ENCODE results near the gene CA6.
"Not testable (repeated sequence)": the region's sequence is repeated elsewhere in the genome, so short reads cannot be mapped to it uniquely, and the experiment has no call there.

Gene CA6

DNA sequence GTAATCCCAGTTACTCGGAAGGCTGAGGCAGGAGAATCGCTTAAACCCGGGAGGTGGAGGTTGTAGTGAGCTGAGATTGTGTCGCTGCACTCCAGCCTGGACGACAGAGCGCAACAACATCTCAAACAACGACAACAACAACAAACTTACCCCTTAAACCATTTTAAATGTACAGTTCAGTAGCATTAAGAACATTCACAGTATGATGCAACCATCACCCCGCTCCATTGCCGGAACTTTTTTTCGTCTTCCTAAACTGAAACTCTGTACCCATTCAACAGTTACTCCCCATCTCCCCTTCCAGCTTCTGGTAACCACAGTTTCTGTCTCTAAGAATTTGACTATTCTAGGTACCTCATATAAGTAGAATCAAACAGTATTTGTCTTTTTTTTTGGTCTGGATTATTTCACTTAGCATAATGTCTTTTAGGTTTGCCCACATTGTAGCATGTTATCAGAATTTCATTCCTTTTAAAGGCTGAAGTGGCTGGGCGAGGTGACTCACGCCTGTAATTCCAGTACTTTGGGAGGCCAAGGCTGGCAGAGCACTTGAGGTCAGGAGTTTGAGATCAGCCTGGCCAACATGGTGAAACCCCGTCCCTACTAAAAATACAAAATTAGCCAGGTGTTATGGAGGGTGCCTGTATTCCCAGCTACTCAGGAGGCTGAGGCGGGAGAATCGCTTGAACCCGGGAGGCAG is 19.6 kb downstream of the CA6 start:
- TF ChIP-seq ZFX (IDR thresholded peaks at IDR 0.05) = no peak
- TF ChIP-seq, protein P1, sequence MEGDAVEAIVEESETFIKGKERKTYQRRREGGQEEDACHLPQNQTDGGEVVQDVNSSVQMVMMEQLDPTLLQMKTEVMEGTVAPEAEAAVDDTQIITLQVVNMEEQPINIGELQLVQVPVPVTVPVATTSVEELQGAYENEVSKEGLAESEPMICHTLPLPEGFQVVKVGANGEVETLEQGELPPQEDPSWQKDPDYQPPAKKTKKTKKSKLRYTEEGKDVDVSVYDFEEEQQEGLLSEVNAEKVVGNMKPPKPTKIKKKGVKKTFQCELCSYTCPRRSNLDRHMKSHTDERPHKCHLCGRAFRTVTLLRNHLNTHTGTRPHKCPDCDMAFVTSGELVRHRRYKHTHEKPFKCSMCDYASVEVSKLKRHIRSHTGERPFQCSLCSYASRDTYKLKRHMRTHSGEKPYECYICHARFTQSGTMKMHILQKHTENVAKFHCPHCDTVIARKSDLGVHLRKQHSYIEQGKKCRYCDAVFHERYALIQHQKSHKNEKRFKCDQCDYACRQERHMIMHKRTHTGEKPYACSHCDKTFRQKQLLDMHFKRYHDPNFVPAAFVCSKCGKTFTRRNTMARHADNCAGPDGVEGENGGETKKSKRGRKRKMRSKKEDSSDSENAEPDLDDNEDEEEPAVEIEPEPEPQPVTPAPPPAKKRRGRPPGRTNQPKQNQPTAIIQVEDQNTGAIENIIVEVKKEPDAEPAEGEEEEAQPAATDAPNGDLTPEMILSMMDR (conservative IDR thresholded peaks at IDR 0.05) = no peak
- H3K27ac ChIP-seq = no peak overlapping the region

GRCh38 chr1:8966606-8967005 is 20.9 kb downstream of the CA6 start:
- H3K27ac ChIP-seq = no peak overlapping the region
- TF ChIP-seq, protein P1 (conservative IDR thresholded peaks at IDR 0.05) = no peak
- TF ChIP-seq ZFX (IDR thresholded peaks at IDR 0.05) = no peak

- not testable (repeated sequence) for H3K27ac ChIP-seq
Observed at GRCh38 chr1:8968902-8969301, 23.2 kb downstream of the CA6 start.

DNA sequence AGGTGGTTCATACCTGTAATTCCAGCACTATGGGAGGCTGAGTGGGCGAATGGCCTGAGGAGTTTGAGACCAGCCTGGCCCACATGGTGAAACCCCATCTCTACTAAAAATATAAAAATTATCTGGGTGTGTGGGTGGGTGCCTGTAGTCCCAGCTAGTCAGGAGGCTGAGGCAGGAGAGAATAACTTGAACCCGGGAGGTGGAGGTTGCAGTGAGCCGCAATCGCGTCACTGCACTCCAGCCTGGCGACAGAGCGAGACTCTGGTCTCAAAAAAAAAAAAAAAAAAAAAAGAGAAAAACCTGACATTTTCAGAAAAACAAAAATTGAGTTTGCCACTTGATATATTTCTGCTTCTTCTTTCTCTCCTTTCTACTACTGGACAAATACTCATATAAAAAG is 24.3 kb downstream of the CA6 start:
- TF ChIP-seq, protein P1 (conservative IDR thresholded peaks at IDR 0.05) = no peak
- TF ChIP-seq ZFX (IDR thresholded peaks at IDR 0.05) = no peak

DNA sequence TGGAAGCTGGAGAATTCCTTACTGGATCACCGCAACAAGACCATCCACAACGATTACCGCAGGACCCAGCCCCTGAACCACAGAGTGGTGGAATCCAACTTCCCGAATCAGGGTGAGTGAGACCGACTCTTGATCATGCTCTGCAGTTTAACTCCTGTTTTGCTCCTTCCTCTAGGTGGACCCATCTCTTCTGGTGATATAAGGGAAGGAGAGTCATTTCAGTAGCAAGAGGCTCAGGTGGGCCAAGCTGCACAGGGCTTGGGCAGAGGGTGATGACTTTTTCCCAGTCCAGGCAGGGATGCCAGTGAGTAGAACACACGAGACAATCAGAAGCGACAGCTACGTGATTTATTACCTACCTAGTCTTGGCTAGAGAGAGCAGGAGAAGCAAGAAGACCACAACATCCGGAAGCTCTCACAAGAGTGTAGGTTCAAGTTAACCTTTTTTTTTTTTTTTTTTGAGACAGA is 25.2 kb downstream of the CA6 start:
- no peak for TF ChIP-seq ZFX (IDR thresholded peaks at IDR 0.05)
- TF ChIP-seq, protein P1 (conservative IDR thresholded peaks at IDR 0.05) = no peak
- H3K27ac ChIP-seq = no peak overlapping the region

More for the DNA sequence above, 24.3 kb downstream of the CA6 start:
- no peak overlapping the region for H3K27ac ChIP-seq

- H3K27ac ChIP-seq = no peak overlapping the region
- TF ChIP-seq ZFX (IDR thresholded peaks at IDR 0.05) = no peak
- TF ChIP-seq, protein P1 (conservative IDR thresholded peaks at IDR 0.05) = no peak
Observed at GRCh38 chr1:8974551-8974950, 28.9 kb downstream of the CA6 start.

GRCh38 chr1:8976338-8976737 is 30.7 kb downstream of the CA6 start:
- no peak for TF ChIP-seq ZFX (IDR thresholded peaks at IDR 0.05)
- TF ChIP-seq, protein P1 (conservative IDR thresholded peaks at IDR 0.05) = no peak
- no peak overlapping the region for H3K27ac ChIP-seq

DNA sequence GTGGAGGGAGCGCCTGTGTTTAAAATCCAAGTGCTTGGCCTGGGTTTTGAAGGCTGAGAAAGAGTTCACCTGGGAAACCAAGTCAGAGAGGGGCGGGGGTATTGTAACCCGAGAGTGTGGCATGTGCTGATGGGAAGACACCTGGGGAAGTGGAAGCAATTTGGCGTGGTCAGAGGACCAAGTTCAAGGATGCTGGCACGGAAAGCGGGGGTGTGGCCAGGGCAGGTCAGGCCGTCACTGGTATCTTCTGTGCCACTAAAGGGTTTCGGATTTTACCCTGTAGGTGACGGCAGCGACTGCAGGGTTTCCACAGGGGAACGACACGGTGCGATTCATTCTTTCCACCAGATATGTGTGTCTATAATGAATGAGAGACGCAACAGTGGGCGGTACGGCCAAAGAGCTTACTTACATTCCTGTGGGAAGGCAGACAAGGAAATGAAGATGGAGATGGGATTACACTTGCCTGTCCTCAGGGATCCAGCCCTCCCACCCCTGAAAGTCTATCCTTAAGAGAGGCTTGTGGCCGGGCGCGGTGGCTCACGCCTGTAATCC is 31.3 kb downstream of the CA6 start:
- TF ChIP-seq ZFX (IDR thresholded peaks at IDR 0.05) = no peak
- TF ChIP-seq, protein P1 (conservative IDR thresholded peaks at IDR 0.05) = no peak
- H3K27ac ChIP-seq = no peak overlapping the region

All from C4-2B (cell line).